K562 (cell line): Measurements from ENCODE around the gene FLAD1. TPM values are rescaled to one million over a fixed set of nuclear protein-coding genes. Genes with fewer than 3 reads are reported as not detected.

Experiments used
- CBX3 ChIP-seq, 2 experiments: IDR thresholded peaks; 1 replicate in 1 of 2; 2 replicates in 1 of 2; pipeline ENCODE4 v1.6.1; 2012; ENCODE audit warnings: inconsistent platforms in 2 of 2, low read length in 2 of 2, borderline replicate concordance in 1 of 2, control low read depth in 1 of 2
- CCAR2 ChIP-seq: fragments of 200-400 bp; formaldehyde crosslinking; IDR thresholded peaks from 2 replicates; pipeline ENCODE4 v1.6.1; 2017; ENCODE audit warnings: mild to moderate bottlenecking, low read depth, low read length
- CREM ChIP-seq: IDR thresholded peaks from 2 replicates; pipeline ENCODE4 v1.6.1; 2014; ENCODE audit warnings: antibody characterized with exemption, low read depth
- EP400 ChIP-seq: fragments of 450-650 bp; IDR thresholded peaks from 2 replicates; pipeline ENCODE4 v1.6.1; 2017; ENCODE audit warnings: antibody characterized with exemption, mild to moderate bottlenecking, moderate library complexity
- GABPB1 ChIP-seq: sonication (generic); formaldehyde crosslinking; IDR thresholded peaks from 2 replicates; pipeline ENCODE4 v1.8.0; 2022; ENCODE audit warnings: mild to moderate bottlenecking, missing genetic modification reagents
- GABPB2 ChIP-seq: fragments of 250-450 bp; sonication (Bioruptor Pico); conservative IDR thresholded peaks from 2 replicates; pipeline ENCODE4 v1.5.1; 2021; ENCODE audit warnings: mild to moderate bottlenecking
- HLTF ChIP-seq: fragments of 450-650 bp; IDR thresholded peaks from 2 replicates; pipeline ENCODE4 v1.6.1; 2016
- ILK ChIP-seq: fragments of 450-650 bp; IDR thresholded peaks from 2 replicates; pipeline ENCODE4 v1.6.1; 2016; ENCODE audit warnings: missing genetic modification characterization, low read depth, mild to moderate bottlenecking, missing compliant biosample characterization, moderate library complexity, borderline replicate concordance
- KAT2B ChIP-seq: IDR thresholded peaks from one replicate; pipeline ENCODE4 v1.6.1; 2012; ENCODE audit warnings: low read depth, mild to moderate bottlenecking, control low read depth, inconsistent platforms, low read length, moderate library complexity
- KDM2B ChIP-seq: fragments of 250-450 bp; sonication (Bioruptor Pico); IDR thresholded peaks from 2 replicates; pipeline ENCODE4 v1.8.0; 2021; ENCODE audit warnings: mild to moderate bottlenecking, moderate library complexity
- KDM4B ChIP-seq, 2 experiments: fragments of 450-650 bp in 1 of 2; sonication (generic) in 1 of 2; IDR thresholded peaks; 2 replicates each; pipeline ENCODE4 v1.6.1; 2016 to 2017; ENCODE audit warnings: borderline replicate concordance in 2 of 2, antibody characterized with exemption in 1 of 2, low read depth in 1 of 2, mild to moderate bottlenecking in 1 of 2
- L3MBTL2 ChIP-seq: fragments of 450-650 bp; IDR thresholded peaks from 2 replicates; pipeline ENCODE4 v1.6.1; 2016; ENCODE audit warnings: mild to moderate bottlenecking, moderate library complexity
- MAFK ChIP-seq: IDR thresholded peaks from 2 replicates; pipeline ENCODE4 v1.6.1; 2011; ENCODE audit warnings: low read length, improper control_type of control experiment
- SIN3A ChIP-seq, 2 experiments: fragments of 150-350 bp in 1 of 2; IDR thresholded peaks; 2 replicates each; pipeline ENCODE4 v1.6.1; 2011 to 2016; ENCODE audit warnings: borderline replicate concordance in 2 of 2, low read depth in 2 of 2, low read length in 2 of 2, mild to moderate bottlenecking in 2 of 2, moderate library complexity in 2 of 2; ENCODE audit not compliant: control insufficient read depth in 1 of 2
- SMARCE1 ChIP-seq: fragments of 450-650 bp; IDR thresholded peaks from 2 replicates; pipeline ENCODE4 v1.7.1; 2016; ENCODE audit warnings: mild to moderate bottlenecking
- TCF7L2 ChIP-seq: fragments of 150-350 bp; IDR thresholded peaks from 2 replicates; pipeline ENCODE4 v1.6.1; 2016; ENCODE audit warnings: low read depth, mild to moderate bottlenecking, low read length, moderate library complexity
- U2AF2 ChIP-seq: fragments of 200-400 bp; formaldehyde crosslinking; optimal IDR thresholded peaks from 2 replicates; pipeline ENCODE3; 2017; ENCODE audit warnings: low read depth, mild to moderate bottlenecking, low read length
- ZNF12 ChIP-seq: sonication (generic); formaldehyde crosslinking; IDR thresholded peaks from 2 replicates; pipeline ENCODE4 v1.4.0; 2020; ENCODE audit warnings: mild to moderate bottlenecking, missing genetic modification reagents
- ZNF23 ChIP-seq: fragments of 250-450 bp; sonication (Bioruptor Pico); IDR thresholded peaks from 2 replicates; pipeline ENCODE4 v1.4.0; 2020; ENCODE audit warnings: mild to moderate bottlenecking
- polyA plus RNA-seq, 8 experiments: library from polyadenylated mRNA; depleted of rRNA in 4 of 8; stranded (reverse) in 5 of 8; unstranded in 3 of 8; fragments of >200 nt; fragmentation: Nextera tagmentation in 2 of 8; fragmentation: Illumina TruSeq in 1 of 8; extraction: Ambion mirVana in 2 of 8; extraction: Trizol in 1 of 8; gene quantifications; 2 replicates each; pipeline versions ENCODE4 v1.2.1 to v1.2.3, GENCODE V29; 2011 to 2014; ENCODE audit warnings: inconsistent platforms in 1 of 8, missing spikeins in 1 of 8
- total RNA-seq, 7 experiments: library from RNA; depleted of rRNA in 6 of 7; stranded (reverse); fragments of >200 nt in 6 of 7; fragmentation: Illumina TruSeq in 2 of 7; extraction: Trizol in 2 of 7; gene quantifications; 2 replicates each; pipeline versions ENCODE4 v1.2.1 to v1.2.3, GENCODE V29; 2011 to 2021; ENCODE audit warnings: low replicate concordance in 1 of 7
- TF ChIP-seq, protein P1 (sequence below): fragments of 450-650 bp; IDR thresholded peaks from 2 replicates; pipeline ENCODE4 v1.6.1; 2018; ENCODE audit warnings: mild to moderate bottlenecking, low read depth; ENCODE audit not compliant: partially characterized antibody
- TF ChIP-seq, protein P2 (sequence below): fragments of 250-450 bp; sonication (Bioruptor Pico); IDR thresholded peaks from 2 replicates; pipeline ENCODE4 v1.8.0; 2022; ENCODE audit warnings: inconsistent platforms, mild to moderate bottlenecking, moderate library complexity, borderline replicate concordance
- TF ChIP-seq, protein P3 (sequence below): fragments of 250-450 bp; sonication (Bioruptor Pico); IDR thresholded peaks from 2 replicates; pipeline ENCODE4 v1.5.0; 2020; ENCODE audit warnings: mild to moderate bottlenecking, borderline replicate concordance

Gene FLAD1
- total and polyA plus RNA-seq, 9 of the 15 experiments (the other 6 are each of a cell fraction or from before 2014, with no cell fraction given): 24.9 to 85.8 (median 67.0) TPM

DNA sequence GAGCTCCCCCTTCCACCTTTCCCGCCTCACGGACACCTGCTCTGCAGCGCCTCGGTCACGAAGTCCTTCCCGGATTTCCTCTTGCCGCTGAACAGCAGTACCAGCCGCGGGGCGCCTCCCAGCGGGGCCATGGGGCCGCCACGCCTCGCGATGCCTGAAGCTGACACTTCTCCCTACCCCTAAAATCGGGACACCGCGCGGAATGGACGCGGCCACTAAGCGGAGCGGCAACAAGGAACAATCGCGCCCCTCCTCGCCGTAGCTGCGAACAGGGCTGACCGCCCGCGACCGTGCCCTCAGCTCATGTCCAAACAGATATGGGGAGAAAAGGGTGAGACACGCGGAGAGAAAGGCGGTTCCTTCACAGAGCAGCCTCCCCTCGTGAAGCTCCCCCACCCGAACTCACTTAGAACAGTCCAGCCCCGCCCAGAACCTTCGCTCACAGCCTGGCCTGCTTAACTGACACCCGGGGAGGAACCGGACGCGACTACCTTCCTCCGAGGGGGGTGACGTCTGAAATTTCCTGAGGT lies 46.5 kb upstream of the FLAD1 start, which contains the start of gene PMVK (continued):
- TF ChIP-seq EP400: peak; percentile 88; the same call in 1 of the 2 replicates
- peak in 1 of 2 experiments; percentile 99; a peak in 2 of 3 replicates for TF ChIP-seq CBX3 (IDR thresholded peaks at IDR 0.05; ENCODE audit: borderline replicate concordance in 1 of 2, low read length in 2 of 2)
- peak; percentile 1 to 56; a peak in 1 of 4 replicates for TF ChIP-seq SIN3A (IDR thresholded peaks at IDR 0.05; ENCODE audit: borderline replicate concordance in 2 of 2, control insufficient read depth in 1 of 2, low read depth in 2 of 2, low read length in 2 of 2)
- TF ChIP-seq TCF7L2: peak; percentile 83; the same call in 1 of the 2 replicates
- TF ChIP-seq, protein P1, sequence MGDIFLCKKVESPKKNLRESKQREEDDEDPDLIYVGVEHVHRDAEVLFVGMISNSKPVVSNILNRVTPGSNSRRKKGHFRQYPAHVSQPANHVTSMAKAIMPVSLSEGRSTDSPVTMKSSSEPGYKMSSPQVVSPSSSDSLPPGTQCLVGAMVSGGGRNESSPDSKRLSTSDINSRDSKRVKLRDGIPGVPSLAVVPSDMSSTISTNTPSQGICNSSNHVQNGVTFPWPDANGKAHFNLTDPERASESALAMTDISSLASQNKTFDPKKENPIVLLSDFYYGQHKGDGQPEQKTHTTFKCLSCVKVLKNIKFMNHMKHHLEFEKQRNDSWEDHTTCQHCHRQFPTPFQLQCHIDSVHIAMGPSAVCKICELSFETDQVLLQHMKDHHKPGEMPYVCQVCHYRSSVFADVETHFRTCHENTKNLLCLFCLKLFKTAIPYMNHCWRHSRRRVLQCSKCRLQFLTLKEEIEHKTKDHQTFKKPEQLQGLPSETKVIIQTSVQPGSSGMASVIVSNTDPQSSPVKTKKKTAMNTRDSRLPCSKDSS: no peak
- peak; percentile 81; the same call in 1 of the 2 replicates for TF ChIP-seq KDM2B (CRISPR knock-in tag)
- TF ChIP-seq, protein P2, sequence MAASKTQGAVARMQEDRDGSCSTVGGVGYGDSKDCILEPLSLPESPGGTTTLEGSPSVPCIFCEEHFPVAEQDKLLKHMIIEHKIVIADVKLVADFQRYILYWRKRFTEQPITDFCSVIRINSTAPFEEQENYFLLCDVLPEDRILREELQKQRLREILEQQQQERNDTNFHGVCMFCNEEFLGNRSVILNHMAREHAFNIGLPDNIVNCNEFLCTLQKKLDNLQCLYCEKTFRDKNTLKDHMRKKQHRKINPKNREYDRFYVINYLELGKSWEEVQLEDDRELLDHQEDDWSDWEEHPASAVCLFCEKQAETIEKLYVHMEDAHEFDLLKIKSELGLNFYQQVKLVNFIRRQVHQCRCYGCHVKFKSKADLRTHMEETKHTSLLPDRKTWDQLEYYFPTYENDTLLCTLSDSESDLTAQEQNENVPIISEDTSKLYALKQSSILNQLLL (CRISPR knock-in tag): no peak
- no peak for TF ChIP-seq GABPB2 (CRISPR knock-in tag)
- no peak for TF ChIP-seq U2AF2
- peak; percentile 66 for TF ChIP-seq SMARCE1
- no peak for TF ChIP-seq ZNF23 (CRISPR knock-in tag)
- TF ChIP-seq ILK (tag): no peak
- peak; percentile 75 for TF ChIP-seq CREM
- TF ChIP-seq ZNF12 (CRISPR knock-in tag): peak; percentile 89
- TF ChIP-seq KAT2B: no peak
- no peak for TF ChIP-seq CCAR2
- peak; percentile 85; the same call in 1 of the 2 replicates for TF ChIP-seq HLTF
- peak; percentile 86 for TF ChIP-seq GABPB1 (CRISPR knock-in tag)
- peak; percentile 100 for TF ChIP-seq L3MBTL2
- TF ChIP-seq MAFK: peak; percentile 32; the same call in 1 of the 2 replicates
- peak in 1 of 2 experiments; percentile 23; a peak in 1 of 4 replicates for TF ChIP-seq KDM4B (IDR thresholded peaks at IDR 0.05; ENCODE audit: borderline replicate concordance in 2 of 2, low read depth in 1 of 2)
- TF ChIP-seq, protein P3, sequence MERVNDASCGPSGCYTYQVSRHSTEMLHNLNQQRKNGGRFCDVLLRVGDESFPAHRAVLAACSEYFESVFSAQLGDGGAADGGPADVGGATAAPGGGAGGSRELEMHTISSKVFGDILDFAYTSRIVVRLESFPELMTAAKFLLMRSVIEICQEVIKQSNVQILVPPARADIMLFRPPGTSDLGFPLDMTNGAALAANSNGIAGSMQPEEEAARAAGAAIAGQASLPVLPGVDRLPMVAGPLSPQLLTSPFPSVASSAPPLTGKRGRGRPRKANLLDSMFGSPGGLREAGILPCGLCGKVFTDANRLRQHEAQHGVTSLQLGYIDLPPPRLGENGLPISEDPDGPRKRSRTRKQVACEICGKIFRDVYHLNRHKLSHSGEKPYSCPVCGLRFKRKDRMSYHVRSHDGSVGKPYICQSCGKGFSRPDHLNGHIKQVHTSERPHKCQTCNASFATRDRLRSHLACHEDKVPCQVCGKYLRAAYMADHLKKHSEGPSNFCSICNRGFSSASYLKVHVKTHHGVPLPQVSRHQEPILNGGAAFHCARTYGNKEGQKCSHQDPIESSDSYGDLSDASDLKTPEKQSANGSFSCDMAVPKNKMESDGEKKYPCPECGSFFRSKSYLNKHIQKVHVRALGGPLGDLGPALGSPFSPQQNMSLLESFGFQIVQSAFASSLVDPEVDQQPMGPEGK (CRISPR knock-in tag): no peak
